ENCODE measurements around the gene S100A9.

DNA sequence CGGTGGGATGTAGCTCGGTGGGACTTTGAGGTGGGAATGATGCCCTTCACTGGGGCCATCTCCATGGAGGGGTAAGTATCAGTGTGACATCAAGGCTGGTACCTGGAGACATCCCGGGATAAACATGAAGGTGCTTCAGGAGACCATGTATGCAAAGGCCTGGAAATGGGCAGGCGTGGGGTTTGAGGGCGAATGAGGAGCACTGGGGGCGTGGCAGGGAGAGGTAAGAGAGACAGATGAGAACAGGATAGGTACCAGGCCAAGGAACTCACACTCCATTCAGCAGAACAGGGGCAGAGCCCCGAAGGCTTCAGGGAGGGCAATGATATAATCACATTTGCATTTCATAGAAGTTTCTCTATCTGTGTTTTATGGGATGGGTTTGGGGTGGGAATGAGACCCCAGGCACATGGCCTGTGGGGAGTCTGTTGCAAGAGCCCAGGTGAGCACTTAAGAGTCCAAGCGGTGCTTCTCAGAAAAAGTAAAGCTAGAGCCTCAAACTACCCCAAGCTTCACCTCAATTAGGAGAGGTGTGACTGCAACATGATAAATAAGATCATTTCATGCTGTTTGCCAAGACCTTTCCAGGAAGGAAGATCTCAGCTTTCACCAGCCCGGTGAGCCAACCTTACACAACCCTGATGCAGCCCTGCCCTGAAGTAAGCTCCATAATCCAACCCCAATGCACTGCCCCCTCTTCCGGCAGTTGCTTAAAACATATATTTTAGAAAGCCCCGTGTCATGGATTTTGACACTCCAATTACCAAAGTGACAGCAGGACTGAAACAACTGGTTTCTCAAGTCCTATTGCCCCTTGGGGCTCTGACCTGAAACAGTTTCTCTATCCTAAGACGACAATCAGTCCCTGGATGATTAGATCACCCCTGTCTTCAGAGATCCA lies 7.4 kb downstream of the S100A9 start:
- TF ChIP-seq POLR2A (IDR thresholded peaks at IDR 0.05), result no peak
- TF ChIP-seq, protein P1, sequence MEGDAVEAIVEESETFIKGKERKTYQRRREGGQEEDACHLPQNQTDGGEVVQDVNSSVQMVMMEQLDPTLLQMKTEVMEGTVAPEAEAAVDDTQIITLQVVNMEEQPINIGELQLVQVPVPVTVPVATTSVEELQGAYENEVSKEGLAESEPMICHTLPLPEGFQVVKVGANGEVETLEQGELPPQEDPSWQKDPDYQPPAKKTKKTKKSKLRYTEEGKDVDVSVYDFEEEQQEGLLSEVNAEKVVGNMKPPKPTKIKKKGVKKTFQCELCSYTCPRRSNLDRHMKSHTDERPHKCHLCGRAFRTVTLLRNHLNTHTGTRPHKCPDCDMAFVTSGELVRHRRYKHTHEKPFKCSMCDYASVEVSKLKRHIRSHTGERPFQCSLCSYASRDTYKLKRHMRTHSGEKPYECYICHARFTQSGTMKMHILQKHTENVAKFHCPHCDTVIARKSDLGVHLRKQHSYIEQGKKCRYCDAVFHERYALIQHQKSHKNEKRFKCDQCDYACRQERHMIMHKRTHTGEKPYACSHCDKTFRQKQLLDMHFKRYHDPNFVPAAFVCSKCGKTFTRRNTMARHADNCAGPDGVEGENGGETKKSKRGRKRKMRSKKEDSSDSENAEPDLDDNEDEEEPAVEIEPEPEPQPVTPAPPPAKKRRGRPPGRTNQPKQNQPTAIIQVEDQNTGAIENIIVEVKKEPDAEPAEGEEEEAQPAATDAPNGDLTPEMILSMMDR (IDR thresholded peaks at IDR 0.05), result no peak
